IMR-90 (cell line): ENCODE results near the gene TMEM238.

Source experiments
- BHLHE40 ChIP-seq: fragments of 150-350 bp; IDR thresholded peaks from 2 replicates; pipeline ENCODE4 v1.6.1; 2016; ENCODE audit warnings: mild to moderate bottlenecking, low read depth, low read length
- CEBPB ChIP-seq: IDR thresholded peaks from 2 replicates; pipeline ENCODE4 v1.6.1; 2012; ENCODE audit warnings: low read depth, low read length, improper control_type of control experiment
- CTCF ChIP-seq: conservative IDR thresholded peaks from 2 replicates; pipeline ENCODE4 v1.5.1; 2012; ENCODE audit warnings: mild to moderate bottlenecking, low read depth, low read length, improper control_type of control experiment
- ELK1 ChIP-seq: fragments of 150-350 bp; IDR thresholded peaks from 2 replicates; pipeline ENCODE4 v1.6.1; 2016; ENCODE audit warnings: low read depth, mild to moderate bottlenecking, low read length, moderate library complexity, borderline replicate concordance
- MAFK ChIP-seq: IDR thresholded peaks from 2 replicates; pipeline ENCODE4 v1.6.1; 2012; ENCODE audit warnings: low read depth, low read length, improper control_type of control experiment
- MXI1 ChIP-seq: IDR thresholded peaks from 2 replicates; pipeline ENCODE4 v1.6.1; 2012; ENCODE audit warnings: low read depth, mild to moderate bottlenecking, low read length, moderate library complexity, borderline replicate concordance
- POLR2A ChIP-seq: IDR thresholded peaks from 2 replicates; pipeline ENCODE4 v1.6.1; 2012; ENCODE audit warnings: mild to moderate bottlenecking, low read depth, low read length
- RAD21 ChIP-seq: IDR thresholded peaks from 2 replicates; pipeline ENCODE4 v1.6.1; 2012; ENCODE audit warnings: low read length, improper control_type of control experiment
- RCOR1 ChIP-seq: IDR thresholded peaks from 2 replicates; pipeline ENCODE4 v1.6.1; 2012; ENCODE audit warnings: mild to moderate bottlenecking, low read length, improper control_type of control experiment; ENCODE audit not compliant: insufficient replicate concordance
- RFX5 ChIP-seq: IDR thresholded peaks from 2 replicates; pipeline ENCODE4 v1.8.0; 2012; ENCODE audit warnings: low read depth, mild to moderate bottlenecking, low read length, moderate library complexity
- SMC3 ChIP-seq: fragments of 150-350 bp; IDR thresholded peaks from 2 replicates; pipeline ENCODE4 v1.6.1; 2016; ENCODE audit warnings: low read depth, mild to moderate bottlenecking, antibody characterized with exemption, low read length, moderate library complexity

- no peak for TF ChIP-seq POLR2A
- no peak for TF ChIP-seq CEBPB
- no peak for TF ChIP-seq CTCF
- TF ChIP-seq BHLHE40 = no peak
- TF ChIP-seq RCOR1 = no peak
- TF ChIP-seq RAD21 = no peak
- no peak for TF ChIP-seq RFX5
- TF ChIP-seq MAFK = no peak
- TF ChIP-seq SMC3 = no peak
- TF ChIP-seq MXI1 = no peak
- TF ChIP-seq ELK1 = no peak
Measured at GRCh38 chr19:55358943-55359908, 24.9 kb downstream of the TMEM238 start.
